Fibroblast of the aortic adventitia (primary cell): ENCODE data around the gene SEMA5B. TPM values are rescaled to one million over a fixed set of nuclear protein-coding genes. Genes with fewer than 3 reads are reported as not detected.

Experiments
- DNase-seq: peaks from one replicate; pipeline ENCODE4 v3.0.0-alpha.2; 2010; ENCODE audit warnings: low read depth
- H3K4me3 ChIP-seq: 2 replicates; pipeline ENCODE4 v1.5.1; 2011; ENCODE audit warnings: low read depth, mild to moderate bottlenecking, control low read depth, low read length, moderate library complexity
- total RNA-seq: library from RNA; depleted of rRNA; stranded (reverse); fragments of >200 nt; gene quantifications from 2 replicates; pipeline ENCODE4 v1.2.3, GENCODE V29; 2012; ENCODE audit warnings: low replicate concordance
- TF ChIP-seq, protein P1 (sequence below): IDR thresholded peaks from 2 replicates; pipeline ENCODE4 v1.5.1; 2011; ENCODE audit warnings: mild to moderate bottlenecking, low read length, control low read depth, inconsistent platforms; ENCODE audit not compliant: insufficient read depth

Gene SEMA5B
- total RNA-seq, 1 donor: 0.18 TPM

DNA sequence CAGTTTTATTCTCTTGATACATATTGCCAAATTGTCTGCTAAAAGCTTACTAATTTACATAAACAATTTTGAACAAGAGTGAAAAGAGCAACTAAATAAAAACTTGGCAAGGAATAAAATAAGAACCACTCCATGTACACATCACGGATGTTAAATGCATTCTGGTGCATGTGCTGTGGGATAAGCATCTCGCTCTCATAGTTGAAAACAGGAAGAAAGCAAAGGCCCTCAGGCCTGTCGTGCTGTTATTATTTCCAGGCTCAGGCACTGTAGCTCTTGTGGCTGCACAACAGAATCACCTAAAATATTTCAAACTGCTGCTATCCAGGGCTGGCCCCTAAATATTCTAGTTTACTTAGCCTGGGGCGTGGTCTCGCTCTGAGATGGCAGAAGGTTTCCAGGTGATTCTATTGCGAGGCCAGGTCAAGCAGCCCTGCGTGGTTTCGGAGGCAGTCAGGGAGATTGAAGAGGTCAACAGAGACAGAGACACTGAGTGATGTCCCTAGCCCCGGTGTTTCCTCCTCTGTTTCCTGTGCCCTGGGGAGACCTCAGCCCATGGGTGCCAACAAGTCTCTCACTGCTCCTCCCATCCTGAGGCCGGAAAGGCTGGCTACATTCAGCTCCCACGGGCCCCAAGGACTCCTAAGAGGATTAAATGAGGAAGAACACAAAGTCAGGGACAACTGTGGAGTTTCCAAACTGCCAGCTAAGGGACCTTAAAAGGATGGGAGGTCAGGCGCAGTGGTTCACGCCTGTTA lies 21.1 kb upstream of the SEMA5B start:
- DNase-seq: no peak
- TF ChIP-seq, protein P1, sequence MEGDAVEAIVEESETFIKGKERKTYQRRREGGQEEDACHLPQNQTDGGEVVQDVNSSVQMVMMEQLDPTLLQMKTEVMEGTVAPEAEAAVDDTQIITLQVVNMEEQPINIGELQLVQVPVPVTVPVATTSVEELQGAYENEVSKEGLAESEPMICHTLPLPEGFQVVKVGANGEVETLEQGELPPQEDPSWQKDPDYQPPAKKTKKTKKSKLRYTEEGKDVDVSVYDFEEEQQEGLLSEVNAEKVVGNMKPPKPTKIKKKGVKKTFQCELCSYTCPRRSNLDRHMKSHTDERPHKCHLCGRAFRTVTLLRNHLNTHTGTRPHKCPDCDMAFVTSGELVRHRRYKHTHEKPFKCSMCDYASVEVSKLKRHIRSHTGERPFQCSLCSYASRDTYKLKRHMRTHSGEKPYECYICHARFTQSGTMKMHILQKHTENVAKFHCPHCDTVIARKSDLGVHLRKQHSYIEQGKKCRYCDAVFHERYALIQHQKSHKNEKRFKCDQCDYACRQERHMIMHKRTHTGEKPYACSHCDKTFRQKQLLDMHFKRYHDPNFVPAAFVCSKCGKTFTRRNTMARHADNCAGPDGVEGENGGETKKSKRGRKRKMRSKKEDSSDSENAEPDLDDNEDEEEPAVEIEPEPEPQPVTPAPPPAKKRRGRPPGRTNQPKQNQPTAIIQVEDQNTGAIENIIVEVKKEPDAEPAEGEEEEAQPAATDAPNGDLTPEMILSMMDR: no peak
- no peak overlapping the region for H3K4me3 ChIP-seq

GRCh38 chr3:123047062-123047319 lies 19.4 kb upstream of the SEMA5B start:
- no peak overlapping the region for H3K4me3 ChIP-seq
- DNase-seq: no peak
- TF ChIP-seq, protein P1: no peak

DNA sequence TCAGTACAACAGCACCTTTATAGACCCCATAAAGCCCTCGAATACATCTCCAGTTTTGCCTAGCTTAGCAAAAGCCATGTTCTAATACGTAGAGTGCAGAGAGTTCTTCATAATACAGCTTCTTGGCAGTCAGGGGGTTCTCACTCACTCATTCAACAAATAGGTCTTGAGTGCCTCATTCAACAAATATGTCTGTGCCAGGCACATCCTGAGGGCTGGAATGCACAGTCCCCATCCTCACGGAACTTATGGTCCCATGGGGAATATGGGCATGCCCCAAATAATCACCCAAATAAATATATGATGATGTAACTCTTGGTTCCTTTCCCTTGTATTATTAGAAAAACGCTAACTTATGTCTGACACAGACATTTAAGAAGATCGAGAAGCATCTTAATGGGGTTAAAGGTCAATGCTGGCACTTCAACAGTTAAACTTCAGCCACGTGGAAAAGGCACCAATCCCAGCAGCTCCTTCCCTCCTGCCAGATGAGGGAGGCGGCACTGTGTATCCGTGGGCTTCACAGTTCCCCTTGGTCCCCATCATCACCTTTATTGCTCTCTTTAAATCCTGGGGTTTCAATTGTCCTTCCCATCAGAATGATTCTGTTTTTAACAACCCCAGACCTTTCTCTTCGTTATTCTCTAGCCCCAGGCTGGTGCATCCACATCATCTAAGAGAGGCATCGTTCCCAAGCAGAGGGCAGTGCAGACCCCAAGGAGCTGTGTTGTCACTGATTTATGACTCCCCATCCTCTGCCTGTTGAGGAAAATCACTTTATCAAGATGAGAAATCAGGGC lies 18.9 kb upstream of the SEMA5B start:
- H3K4me3 ChIP-seq: no peak overlapping the region
- DNase-seq: peak; percentile 19
- TF ChIP-seq, protein P1: no peak

- DNase-seq: no peak
- TF ChIP-seq, protein P1: no peak
Observed at GRCh38 chr3:123044981-123045763, 17.6 kb upstream of the SEMA5B start.

GRCh38 chr3:123042413-123042812 lies 14.8 kb upstream of the SEMA5B start:
- H3K4me3 ChIP-seq: no peak overlapping the region
- DNase-seq: no peak
- TF ChIP-seq, protein P1: no peak

More at GRCh38 chr3:123044981-123045763, 17.6 kb upstream of the SEMA5B start:
- no peak overlapping the region for H3K4me3 ChIP-seq

GRCh38 chr3:123039178-123039577 lies 11.6 kb upstream of the SEMA5B start:
- DNase-seq: no peak
- H3K4me3 ChIP-seq: no peak overlapping the region
- TF ChIP-seq, protein P1: no peak
